Fibroblast of skin of left quadriceps (primary cell): Measurements from ENCODE around the gene TRIM69.
"Not testable (repeated sequence)": the region's sequence is repeated elsewhere in the genome, so short reads cannot be mapped to it uniquely, and the experiment has no call there.

Experiments
- DNase-seq, 2 experiments: peaks; one replicate each; pipeline ENCODE4 v3.0.0-alpha.2; 2013; ENCODE audit warnings: low read depth in 2 of 2

Gene TRIM69, protein sequence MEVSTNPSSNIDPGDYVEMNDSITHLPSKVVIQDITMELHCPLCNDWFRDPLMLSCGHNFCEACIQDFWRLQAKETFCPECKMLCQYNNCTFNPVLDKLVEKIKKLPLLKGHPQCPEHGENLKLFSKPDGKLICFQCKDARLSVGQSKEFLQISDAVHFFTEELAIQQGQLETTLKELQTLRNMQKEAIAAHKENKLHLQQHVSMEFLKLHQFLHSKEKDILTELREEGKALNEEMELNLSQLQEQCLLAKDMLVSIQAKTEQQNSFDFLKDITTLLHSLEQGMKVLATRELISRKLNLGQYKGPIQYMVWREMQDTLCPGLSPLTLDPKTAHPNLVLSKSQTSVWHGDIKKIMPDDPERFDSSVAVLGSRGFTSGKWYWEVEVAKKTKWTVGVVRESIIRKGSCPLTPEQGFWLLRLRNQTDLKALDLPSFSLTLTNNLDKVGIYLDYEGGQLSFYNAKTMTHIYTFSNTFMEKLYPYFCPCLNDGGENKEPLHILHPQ

DNA sequence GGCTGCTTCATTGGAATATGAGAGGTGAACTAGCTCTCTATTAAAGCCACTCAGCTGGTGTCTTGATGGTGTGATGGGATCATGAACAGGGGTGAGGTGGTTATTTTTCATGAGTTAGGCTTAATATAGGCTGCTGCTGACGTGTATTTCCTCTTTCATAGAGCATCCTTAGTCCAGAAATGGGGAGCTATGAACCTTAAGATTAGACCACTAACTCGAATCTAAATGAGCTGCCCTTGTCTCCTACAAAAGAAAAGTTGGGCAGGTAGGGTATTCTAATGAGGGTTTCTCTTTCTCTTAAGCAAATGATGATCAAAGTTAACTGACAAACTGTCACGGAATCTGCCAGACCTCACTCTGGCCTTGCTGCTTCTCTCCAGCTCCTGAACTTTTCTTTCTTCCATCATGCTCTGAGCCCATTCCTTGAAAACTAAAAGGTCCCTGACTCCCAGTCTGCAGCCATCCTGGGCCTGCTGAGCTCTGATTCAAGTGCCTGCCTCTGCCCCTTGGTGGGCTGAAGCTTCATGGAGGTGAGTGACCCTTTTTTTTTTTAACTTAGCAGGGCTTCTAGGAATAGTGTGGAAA is at the start of gene TRIM69:
Gene TRIM69 (plus strand): TSS at position 348 of the 585 bp plus-strand sequence. CDS start 177 bp downstream, at position 525.
- no peak for DNase-seq

DNA sequence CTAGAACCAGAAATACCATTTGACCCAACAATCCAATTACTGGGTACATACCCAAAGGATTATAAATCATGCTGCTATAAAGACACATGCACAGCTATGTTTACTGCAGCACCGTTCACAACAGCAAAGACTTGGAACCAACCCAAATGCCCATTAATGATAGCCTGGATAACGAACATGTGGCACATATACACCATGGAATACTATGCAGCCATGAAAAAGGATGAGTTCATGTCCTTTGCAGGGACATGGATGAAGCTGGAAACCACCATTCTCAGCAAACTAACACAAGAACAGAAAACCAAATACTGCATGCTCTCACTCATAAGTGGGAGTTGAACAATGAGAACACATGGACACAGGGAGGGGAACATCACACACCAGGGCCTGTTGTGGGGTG is 47.0 kb upstream of the TRIM69 start:
- not testable (repeated sequence) for DNase-seq

DNA sequence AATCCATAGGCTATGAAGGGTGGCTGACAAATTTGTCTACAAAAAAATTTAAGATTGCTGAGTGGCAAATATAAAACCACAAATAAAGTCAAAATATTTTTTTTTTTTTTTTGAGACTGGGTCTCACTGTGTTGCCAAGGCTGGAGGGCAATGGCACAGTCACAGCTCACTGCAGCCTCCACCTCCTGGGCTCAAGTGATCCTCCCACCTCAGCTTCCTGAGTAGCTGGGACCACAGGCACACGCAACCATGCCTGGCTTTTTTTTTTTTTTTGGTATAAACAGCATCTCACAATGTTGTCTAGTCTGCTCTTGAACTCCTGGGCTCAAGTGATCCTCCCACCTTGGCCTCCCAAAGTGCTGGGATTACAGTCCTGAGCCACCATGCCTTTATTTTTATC is 46.1 kb upstream of the TRIM69 start:
- not testable (repeated sequence) for DNase-seq

DNA sequence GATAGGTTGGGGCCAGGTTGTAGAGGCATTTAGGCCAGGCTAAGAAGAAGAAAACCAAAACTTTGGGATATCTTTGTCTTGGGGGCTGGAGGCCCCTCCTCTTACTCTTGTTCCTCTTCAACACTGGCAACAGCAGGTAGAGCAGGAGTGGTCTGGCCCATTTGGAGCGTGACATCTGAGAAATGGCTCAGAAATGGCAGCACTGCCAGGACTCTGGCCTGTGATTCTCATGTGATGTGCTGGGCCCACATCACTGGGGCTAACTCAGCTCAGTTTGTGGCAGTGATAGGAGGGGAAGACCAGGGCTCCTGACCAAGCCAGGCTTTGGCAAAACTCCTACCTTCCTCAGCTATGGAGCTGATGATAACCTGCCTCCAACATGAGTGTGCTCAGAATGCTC is 43.7 kb upstream of the TRIM69 start:
- no peak for DNase-seq

DNA sequence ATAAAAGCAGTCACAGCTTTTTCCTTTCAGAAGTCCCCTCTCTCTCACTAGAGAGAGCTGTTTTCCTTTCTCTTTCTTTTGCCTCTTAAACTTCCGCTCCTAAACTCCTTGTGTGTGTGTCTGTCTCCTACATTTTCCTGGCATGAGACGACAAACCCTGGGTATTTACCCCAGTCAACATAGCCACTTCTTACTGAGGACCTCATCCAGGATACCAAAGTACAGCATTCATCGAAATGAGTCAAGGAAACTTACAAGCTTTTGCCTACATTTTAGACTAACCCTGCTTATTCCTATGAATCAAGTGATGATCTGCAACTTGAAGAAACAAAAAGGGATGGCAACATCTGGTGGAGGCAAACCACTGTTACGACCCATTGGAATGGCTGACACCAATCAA is 41.9 kb upstream of the TRIM69 start:
- DNase-seq, result no peak

DNA sequence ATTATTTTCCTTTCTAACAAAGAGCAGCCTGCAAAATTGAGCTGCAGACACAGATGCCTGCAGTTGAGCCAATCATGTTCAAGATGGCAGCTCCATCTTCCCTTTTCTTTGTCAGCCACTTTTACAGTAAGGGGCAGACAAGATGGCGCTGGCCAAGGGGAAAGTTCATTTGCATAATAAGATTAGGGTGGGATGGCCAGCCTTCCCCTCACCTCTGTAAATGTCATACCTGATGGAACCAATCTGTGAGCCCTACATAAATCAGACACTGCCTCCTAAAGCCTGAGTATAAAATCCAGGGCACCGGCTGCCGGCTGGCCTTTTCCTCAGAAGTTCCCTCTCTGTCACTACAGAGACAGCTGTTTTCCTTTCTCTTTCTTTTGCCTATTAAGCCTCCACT is 41.0 kb upstream of the TRIM69 start:
- no peak for DNase-seq

DNA sequence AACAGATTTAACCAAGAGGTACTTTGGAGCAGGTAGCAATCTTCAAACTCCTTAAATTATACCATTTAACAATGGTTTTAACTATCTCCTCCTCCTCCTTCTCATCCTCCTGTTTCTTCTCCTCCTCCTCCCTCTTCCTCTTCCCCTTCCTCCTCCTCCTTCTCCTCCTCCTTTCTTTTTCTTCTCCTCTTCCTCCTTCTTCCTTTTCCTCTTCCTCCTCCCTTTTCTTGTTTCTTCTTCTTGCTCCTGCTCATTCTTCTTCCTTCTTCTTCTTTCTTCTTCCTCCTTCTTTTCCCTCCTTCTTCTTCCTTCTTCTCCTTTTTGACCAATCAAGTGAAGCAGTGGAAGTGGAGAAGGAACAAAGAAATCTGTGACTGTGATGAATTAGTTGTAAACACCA is 39.3 kb upstream of the TRIM69 start:
- DNase-seq, result no peak

DNA sequence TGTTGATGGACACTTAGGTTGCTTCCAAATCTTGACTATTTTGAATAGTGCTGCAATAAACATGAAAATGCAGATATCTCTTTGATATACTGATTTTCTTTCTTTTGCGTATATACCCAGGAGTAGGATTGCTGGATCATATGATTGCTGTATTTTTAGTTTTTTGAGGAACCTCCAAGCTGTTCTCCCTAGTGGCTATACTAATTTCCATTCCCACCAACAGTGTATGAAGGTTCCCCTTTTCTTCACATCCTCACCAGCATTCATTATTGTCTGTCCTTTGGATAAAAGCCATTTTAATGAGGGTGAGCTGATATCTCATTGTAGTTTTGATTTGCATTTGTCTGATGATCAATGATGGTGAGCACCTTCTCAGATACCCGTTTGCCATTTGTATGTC is 37.7 kb upstream of the TRIM69 start:
- DNase-seq, result no peak

DNA sequence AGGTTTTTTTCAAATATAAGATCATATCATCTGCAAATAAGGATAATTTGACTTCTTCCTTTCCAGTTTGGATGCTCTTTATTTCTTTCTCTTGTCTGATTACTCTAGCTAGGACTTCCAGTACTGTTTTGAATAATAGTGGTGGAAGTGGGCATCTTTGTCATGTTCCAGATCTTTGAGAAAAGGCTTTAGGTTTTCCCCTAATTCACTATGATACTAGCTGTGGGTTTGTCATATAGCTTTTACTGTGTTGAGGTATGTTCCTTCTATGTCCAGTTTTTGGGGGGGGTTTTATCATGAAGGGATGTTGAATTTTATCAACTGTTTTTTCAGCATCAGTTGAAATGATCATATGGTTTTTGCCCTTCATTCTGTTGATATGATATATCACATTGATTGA is 35.7 kb upstream of the TRIM69 start:
- not testable (repeated sequence) for DNase-seq

DNA sequence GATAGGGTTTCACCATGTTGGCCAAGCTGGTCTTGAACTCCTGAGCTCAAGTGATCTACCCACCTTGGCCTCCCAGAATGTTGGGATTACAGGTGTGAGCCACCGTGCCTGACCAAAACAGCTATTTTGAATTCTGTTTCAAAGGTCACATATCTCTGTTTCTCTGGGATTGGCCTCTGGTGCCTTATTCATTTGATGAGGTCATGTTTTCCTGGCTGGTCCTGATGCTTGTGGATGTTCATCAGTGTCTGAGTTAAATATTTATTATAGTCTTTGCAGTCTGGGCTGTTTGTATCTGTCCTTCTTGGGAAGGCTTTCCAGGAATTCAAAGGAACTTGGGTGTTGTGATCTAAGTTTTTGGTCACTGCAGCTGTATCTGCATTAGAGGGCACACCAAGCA is 30.3 kb upstream of the TRIM69 start:
- no peak for DNase-seq

DNA sequence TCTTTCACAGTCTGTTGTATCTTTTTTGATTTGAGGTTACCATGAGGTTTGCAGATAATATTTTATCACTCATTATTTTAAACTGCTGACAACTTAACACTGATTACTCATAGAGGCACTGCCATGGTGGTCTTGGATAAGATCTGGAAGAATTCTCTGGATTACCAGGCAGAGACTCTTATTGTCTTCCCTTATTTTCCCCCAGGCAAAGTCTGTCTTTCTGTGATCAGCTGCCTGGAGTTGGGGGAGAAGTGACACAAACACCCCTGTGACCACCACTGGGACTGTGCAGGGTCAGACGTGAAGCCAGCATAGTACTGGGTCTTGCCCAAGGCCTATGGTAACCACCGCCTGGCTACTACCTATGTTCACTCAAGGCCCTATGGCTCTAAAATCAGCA is 29.9 kb upstream of the TRIM69 start:
- DNase-seq, result no peak

DNA sequence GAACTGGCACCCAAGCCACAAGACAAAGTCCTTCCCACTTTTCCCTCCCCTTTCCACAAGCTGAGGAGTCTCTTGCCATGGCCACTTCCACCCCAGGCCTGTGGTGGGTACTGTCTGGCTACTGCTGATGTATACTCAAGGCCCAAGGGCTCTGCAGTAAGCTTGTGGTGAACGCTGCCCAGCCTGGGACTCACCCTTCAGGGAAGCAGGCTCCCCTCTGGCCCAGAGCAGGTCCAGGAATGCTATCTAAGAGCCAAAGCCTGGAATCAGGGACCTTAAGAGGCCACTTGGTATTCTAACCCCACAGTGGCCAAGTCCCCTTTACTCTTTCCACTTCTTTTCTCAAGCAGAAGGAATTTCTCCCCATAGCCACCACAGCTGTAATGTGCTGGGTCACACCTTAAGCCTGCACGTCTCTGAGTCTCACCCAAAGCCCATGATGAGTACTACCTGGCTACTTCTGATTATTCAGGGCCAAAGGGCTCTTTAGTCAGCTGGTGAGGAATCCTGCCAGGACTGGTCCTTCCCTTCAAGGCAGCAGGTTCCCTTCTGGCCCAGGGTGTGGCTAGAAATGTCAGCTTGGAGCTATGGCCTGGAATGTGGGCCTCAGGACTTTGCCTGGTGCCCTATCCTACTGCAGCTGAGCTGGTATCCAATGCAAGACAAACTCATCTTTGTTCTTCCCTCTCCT is 29.2 kb upstream of the TRIM69 start:
- DNase-seq, result no peak

DNA sequence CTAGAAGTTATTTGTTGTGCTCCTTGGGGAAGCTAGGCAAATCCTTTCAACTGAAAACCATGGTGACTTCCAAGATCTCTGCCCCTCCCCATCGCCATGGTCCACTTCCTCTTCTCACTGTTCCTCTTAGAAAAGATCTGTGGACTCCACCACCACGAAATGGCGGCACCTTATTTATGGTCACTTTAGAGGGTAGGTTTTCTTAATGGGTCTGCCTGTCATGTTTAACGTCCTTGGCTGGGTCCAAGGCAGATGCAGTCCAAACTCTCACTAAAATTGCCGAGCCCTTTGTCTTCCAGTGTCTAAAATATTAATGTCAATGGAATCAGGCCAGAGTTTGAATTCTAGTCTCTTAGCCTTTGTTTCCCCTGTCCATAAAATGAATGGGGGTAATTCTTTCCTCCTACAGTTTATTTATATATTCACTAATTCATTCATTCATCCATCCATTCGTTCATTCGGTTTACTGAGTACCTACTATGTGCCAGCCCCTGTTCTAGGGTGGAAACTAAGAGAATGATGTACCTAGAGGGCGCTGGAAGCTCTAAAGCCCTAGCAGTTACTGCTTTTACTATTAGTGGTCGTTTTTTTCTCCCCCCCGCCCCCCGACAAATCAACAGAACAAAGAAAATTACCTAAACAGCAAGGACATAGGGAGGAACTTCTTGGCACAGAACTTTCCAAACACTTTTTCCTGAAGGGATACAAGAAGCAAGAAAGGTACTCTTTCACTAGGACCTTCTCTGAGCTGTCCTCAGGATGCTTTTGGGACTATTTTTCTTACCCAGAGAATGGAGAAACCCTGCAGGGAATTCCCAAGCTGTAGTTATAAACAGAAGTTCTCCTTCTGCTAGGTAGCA is 25.9 kb upstream of the TRIM69 start:
- no peak for DNase-seq

DNA sequence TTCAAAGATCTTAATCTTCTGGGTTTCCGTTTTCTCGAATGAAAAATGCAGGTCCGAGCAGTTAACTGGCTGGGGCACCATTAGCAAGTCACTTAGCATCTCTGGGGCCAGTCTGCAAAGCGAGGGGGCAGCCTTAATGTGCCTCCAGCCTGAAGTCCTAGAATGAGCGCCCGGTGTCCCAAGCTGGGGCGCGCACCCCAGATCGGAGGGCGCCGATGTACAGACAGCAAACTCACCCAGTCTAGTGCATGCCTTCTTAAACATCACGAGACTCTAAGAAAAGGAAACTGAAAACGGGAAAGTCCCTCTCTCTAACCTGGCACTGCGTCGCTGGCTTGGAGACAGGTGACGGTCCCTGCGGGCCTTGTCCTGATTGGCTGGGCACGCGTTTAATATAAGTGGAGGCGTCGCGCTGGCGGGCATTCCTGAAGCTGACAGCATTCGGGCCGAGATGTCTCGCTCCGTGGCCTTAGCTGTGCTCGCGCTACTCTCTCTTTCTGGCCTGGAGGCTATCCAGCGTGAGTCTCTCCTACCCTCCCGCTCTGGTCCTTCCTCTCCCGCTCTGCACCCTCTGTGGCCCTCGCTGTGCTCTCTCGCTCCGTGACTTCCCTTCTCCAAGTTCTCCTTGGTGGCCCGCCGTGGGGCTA is 25.1 kb upstream of the TRIM69 start, which contains the start of the genes B2M and PATL2:
Gene B2M (plus strand): TSS at position 422 of the 647 bp plus-strand sequence. CDS start 30 bp downstream, at position 452.
Gene PATL2 (minus strand): TSS at position 228 of the 647 bp plus-strand sequence. CDS start 34,833 bp downstream, outside the sequence.
- DNase-seq, result peak; percentile 91 to 92

DNA sequence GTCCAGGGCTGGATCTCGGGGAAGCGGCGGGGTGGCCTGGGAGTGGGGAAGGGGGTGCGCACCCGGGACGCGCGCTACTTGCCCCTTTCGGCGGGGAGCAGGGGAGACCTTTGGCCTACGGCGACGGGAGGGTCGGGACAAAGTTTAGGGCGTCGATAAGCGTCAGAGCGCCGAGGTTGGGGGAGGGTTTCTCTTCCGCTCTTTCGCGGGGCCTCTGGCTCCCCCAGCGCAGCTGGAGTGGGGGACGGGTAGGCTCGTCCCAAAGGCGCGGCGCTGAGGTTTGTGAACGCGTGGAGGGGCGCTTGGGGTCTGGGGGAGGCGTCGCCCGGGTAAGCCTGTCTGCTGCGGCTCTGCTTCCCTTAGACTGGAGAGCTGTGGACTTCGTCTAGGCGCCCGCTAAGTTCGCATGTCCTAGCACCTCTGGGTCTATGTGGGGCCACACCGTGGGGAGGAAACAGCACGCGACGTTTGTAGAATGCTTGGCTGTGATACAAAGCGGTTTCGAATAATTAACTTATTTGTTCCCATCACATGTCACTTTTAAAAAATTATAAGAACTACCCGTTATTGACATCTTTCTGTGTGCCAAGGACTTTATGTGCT is 24.5 kb upstream of the TRIM69 start:
- no peak for DNase-seq

DNA sequence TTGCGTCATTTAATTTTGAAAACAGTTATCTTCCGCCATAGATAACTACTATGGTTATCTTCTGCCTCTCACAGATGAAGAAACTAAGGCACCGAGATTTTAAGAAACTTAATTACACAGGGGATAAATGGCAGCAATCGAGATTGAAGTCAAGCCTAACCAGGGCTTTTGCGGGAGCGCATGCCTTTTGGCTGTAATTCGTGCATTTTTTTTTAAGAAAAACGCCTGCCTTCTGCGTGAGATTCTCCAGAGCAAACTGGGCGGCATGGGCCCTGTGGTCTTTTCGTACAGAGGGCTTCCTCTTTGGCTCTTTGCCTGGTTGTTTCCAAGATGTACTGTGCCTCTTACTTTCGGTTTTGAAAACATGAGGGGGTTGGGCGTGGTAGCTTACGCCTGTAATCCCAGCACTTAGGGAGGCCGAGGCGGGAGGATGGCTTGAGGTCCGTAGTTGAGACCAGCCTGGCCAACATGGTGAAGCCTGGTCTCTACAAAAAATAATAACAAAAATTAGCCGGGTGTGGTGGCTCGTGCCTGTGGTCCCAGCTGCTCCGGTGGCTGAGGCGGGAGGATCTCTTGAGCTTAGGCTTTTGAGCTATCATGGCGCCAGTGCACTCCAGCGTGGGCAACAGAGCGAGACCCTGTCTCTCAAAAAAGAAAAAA is 23.9 kb upstream of the TRIM69 start:
- peak; percentile 64 to 67 for DNase-seq

DNA sequence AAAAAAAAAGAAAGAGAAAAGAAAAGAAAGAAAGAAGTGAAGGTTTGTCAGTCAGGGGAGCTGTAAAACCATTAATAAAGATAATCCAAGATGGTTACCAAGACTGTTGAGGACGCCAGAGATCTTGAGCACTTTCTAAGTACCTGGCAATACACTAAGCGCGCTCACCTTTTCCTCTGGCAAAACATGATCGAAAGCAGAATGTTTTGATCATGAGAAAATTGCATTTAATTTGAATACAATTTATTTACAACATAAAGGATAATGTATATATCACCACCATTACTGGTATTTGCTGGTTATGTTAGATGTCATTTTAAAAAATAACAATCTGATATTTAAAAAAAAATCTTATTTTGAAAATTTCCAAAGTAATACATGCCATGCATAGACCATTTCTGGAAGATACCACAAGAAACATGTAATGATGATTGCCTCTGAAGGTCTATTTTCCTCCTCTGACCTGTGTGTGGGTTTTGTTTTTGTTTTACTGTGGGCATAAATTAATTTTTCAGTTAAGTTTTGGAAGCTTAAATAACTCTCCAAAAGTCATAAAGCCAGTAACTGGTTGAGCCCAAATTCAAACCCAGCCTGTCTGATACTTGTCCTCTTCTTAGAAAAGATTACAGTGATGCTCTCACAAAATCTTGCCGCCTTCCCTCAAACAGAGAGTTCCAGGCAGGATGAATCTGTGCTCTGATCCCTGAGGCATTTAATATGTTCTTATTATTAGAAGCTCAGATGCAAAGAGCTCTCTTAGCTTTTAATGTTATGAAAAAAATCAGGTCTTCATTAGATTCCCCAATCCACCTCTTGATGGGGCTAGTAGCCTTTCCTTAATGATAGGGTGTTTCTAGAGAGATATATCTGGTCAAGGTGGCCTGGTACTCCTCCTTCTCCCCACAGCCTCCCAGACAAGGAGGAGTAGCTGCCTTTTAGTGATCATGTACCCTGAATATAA is 23.0 kb upstream of the TRIM69 start:
- peak in 1 of 2 experiments; percentile 17 for DNase-seq

DNA sequence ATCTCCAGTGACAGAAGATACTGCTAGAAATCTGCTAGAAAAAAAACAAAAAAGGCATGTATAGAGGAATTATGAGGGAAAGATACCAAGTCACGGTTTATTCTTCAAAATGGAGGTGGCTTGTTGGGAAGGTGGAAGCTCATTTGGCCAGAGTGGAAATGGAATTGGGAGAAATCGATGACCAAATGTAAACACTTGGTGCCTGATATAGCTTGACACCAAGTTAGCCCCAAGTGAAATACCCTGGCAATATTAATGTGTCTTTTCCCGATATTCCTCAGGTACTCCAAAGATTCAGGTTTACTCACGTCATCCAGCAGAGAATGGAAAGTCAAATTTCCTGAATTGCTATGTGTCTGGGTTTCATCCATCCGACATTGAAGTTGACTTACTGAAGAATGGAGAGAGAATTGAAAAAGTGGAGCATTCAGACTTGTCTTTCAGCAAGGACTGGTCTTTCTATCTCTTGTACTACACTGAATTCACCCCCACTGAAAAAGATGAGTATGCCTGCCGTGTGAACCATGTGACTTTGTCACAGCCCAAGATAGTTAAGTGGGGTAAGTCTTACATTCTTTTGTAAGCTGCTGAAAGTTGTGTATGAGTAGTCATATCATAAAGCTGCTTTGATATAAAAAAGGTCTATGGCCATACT is 21.1 kb upstream of the TRIM69 start:
- no peak for DNase-seq
